GM23338 (cell line): ENCODE data around the gene GSTP1. TPM values are rescaled to one million over a fixed set of nuclear protein-coding genes. Genes with fewer than 3 reads are reported as not detected.

Experiments used
- ATAC-seq: fragments of 200-7000 bp; cut with Tn5 transposase; 3 replicates; pipeline ENCODE4 v1.9.1; 2020
- DNase-seq: peaks from one replicate; pipeline ENCODE4 v3.0.0-alpha.2; 2015; ENCODE audit warnings: low spot score
- H2AFZ ChIP-seq: fragments of 200-600 bp; sonication (generic); 2 replicates; pipeline ENCODE4 v1.8.0; 2016; ENCODE audit warnings: antibody characterized with exemption, mild to moderate bottlenecking, moderate library complexity
- H3F3A ChIP-seq: fragments of 200-600 bp; sonication (generic); replicated peaks from 2 replicates; pipeline ENCODE4 v1.8.0; 2017; ENCODE audit warnings: antibody characterized with exemption, mixed run types, low read depth
- H3K27ac ChIP-seq: fragments of 200-600 bp; sonication (generic); 2 replicates; pipeline ENCODE4 v1.6.1; 2016; ENCODE audit warnings: low read depth
- H3K27me3 ChIP-seq: fragments of 200-600 bp; sonication (generic); 2 replicates; pipeline ENCODE4 v1.8.0; 2016; ENCODE audit warnings: mild to moderate bottlenecking, mixed run types, moderate library complexity; ENCODE audit not compliant: insufficient read depth
- H3K36me3 ChIP-seq: fragments of 200-600 bp; sonication (generic); 2 replicates; pipeline ENCODE4 v1.8.0; 2016; ENCODE audit warnings: mild to moderate bottlenecking; ENCODE audit not compliant: insufficient read depth
- H3K4me1 ChIP-seq: fragments of 200-600 bp; sonication (generic); 2 replicates; pipeline ENCODE4 v1.8.0; 2016; ENCODE audit warnings: mild to moderate bottlenecking, moderate library complexity; ENCODE audit not compliant: insufficient read depth
- H3K4me2 ChIP-seq: fragments of 200-600 bp; sonication (generic); 2 replicates; pipeline ENCODE4 v1.7.1; 2017; ENCODE audit warnings: mixed run types
- H3K4me3 ChIP-seq: fragments of 200-600 bp; sonication (generic); 2 replicates; pipeline ENCODE4 v1.6.1; 2016; ENCODE audit warnings: mixed run types
- H3K79me2 ChIP-seq: fragments of 200-600 bp; sonication (generic); replicated peaks from 2 replicates; pipeline ENCODE4 v1.8.0; 2017; ENCODE audit warnings: mild to moderate bottlenecking; ENCODE audit not compliant: insufficient read depth
- H3K9me2 ChIP-seq: fragments of 200-600 bp; sonication (generic); 2 replicates; pipeline ENCODE4 v1.8.0; 2017; ENCODE audit not compliant: insufficient read depth
- H4K20me1 ChIP-seq: fragments of 200-600 bp; sonication (generic); replicated peaks from 2 replicates; pipeline ENCODE4 v1.8.0; 2017; ENCODE audit warnings: mild to moderate bottlenecking; ENCODE audit not compliant: insufficient read depth
- H3K27ac Mint-ChIP-seq: 2 replicates; pipeline ENCODE4 v1.8.0; 2020; ENCODE audit warnings: inconsistent platforms, mild to moderate bottlenecking, moderate library complexity, mixed read lengths
- H3K27me3 Mint-ChIP-seq: 3 replicates; pipeline ENCODE4 v1.8.0; 2022; ENCODE audit warnings: low read depth, mild to moderate bottlenecking, moderate library complexity, mixed read lengths, inconsistent platforms; ENCODE audit not compliant: insufficient read depth, poor library complexity
- H3K36me3 Mint-ChIP-seq: 3 replicates; pipeline ENCODE4 v1.8.0; 2021; ENCODE audit warnings: low read depth, mild to moderate bottlenecking, inconsistent platforms, moderate library complexity, mixed read lengths
- H3K4me1 Mint-ChIP-seq: 3 replicates; pipeline ENCODE4 v1.8.0; 2020; ENCODE audit warnings: mild to moderate bottlenecking, inconsistent platforms, mixed read lengths
- H3K4me3 Mint-ChIP-seq: 3 replicates; pipeline ENCODE4 v1.8.0; 2021; ENCODE audit warnings: moderate library complexity, mild to moderate bottlenecking, inconsistent platforms, mixed read lengths
- H3K9me3 Mint-ChIP-seq: 3 replicates; pipeline ENCODE4 v1.8.0; 2020; ENCODE audit warnings: moderate library complexity, mild to moderate bottlenecking, inconsistent platforms, mixed read lengths
- CREB1 ChIP-seq: fragments of 250-450 bp; sonication (Bioruptor Pico); IDR thresholded peaks from 2 replicates; pipeline ENCODE4 v1.5.0; 2020; ENCODE audit warnings: low read depth, mild to moderate bottlenecking, moderate library complexity
- ZNF114 ChIP-seq: fragments of 250-450 bp; sonication (Bioruptor Pico); IDR thresholded peaks from 2 replicates; pipeline ENCODE4 v1.5.0; 2020; ENCODE audit warnings: mild to moderate bottlenecking, moderate library complexity
- polyA plus RNA-seq: library from polyadenylated mRNA; unstranded; fragments of >200 nt; fragmentation: Nextera tagmentation; extraction: Ambion mirVana; gene quantifications from 2 replicates; pipeline ENCODE4 v1.2.1, GENCODE V29; 2016
- total RNA-seq: library from RNA; depleted of rRNA; stranded (reverse); fragments of >200 nt; shearing (Covaris generic); gene quantifications from 2 replicates; pipeline ENCODE4 v1.2.3, GENCODE V29; 2014
- TF ChIP-seq, protein P1 (sequence below): fragments of 250-450 bp; sonication (Bioruptor Pico); IDR thresholded peaks from 2 replicates; pipeline ENCODE4 v1.5.0; 2020; ENCODE audit warnings: mild to moderate bottlenecking, moderate library complexity
- TF ChIP-seq, protein P2 (sequence below), 2 experiments: fragments of 200-600 bp in 1 of 2; sonication (generic) in 1 of 2; conservative IDR thresholded peaks; 2 replicates each; pipeline versions ENCODE4 v1.5.1 to v1.6.1; 2016 to 2017; ENCODE audit warnings: antibody characterized with exemption in 2 of 2, low read depth in 2 of 2, mild to moderate bottlenecking in 2 of 2, moderate library complexity in 1 of 2

The GSTP1 gene
- total and polyA plus RNA-seq, 2 experiments from 2014 or later = 1,776 to 1,881 TPM

GRCh38 chr11:67538306-67538705 lies 45.3 kb upstream of the GSTP1 start (continued):
- no peak for TF ChIP-seq ZNF114 (CRISPR knock-in tag)
- TF ChIP-seq, protein P1, sequence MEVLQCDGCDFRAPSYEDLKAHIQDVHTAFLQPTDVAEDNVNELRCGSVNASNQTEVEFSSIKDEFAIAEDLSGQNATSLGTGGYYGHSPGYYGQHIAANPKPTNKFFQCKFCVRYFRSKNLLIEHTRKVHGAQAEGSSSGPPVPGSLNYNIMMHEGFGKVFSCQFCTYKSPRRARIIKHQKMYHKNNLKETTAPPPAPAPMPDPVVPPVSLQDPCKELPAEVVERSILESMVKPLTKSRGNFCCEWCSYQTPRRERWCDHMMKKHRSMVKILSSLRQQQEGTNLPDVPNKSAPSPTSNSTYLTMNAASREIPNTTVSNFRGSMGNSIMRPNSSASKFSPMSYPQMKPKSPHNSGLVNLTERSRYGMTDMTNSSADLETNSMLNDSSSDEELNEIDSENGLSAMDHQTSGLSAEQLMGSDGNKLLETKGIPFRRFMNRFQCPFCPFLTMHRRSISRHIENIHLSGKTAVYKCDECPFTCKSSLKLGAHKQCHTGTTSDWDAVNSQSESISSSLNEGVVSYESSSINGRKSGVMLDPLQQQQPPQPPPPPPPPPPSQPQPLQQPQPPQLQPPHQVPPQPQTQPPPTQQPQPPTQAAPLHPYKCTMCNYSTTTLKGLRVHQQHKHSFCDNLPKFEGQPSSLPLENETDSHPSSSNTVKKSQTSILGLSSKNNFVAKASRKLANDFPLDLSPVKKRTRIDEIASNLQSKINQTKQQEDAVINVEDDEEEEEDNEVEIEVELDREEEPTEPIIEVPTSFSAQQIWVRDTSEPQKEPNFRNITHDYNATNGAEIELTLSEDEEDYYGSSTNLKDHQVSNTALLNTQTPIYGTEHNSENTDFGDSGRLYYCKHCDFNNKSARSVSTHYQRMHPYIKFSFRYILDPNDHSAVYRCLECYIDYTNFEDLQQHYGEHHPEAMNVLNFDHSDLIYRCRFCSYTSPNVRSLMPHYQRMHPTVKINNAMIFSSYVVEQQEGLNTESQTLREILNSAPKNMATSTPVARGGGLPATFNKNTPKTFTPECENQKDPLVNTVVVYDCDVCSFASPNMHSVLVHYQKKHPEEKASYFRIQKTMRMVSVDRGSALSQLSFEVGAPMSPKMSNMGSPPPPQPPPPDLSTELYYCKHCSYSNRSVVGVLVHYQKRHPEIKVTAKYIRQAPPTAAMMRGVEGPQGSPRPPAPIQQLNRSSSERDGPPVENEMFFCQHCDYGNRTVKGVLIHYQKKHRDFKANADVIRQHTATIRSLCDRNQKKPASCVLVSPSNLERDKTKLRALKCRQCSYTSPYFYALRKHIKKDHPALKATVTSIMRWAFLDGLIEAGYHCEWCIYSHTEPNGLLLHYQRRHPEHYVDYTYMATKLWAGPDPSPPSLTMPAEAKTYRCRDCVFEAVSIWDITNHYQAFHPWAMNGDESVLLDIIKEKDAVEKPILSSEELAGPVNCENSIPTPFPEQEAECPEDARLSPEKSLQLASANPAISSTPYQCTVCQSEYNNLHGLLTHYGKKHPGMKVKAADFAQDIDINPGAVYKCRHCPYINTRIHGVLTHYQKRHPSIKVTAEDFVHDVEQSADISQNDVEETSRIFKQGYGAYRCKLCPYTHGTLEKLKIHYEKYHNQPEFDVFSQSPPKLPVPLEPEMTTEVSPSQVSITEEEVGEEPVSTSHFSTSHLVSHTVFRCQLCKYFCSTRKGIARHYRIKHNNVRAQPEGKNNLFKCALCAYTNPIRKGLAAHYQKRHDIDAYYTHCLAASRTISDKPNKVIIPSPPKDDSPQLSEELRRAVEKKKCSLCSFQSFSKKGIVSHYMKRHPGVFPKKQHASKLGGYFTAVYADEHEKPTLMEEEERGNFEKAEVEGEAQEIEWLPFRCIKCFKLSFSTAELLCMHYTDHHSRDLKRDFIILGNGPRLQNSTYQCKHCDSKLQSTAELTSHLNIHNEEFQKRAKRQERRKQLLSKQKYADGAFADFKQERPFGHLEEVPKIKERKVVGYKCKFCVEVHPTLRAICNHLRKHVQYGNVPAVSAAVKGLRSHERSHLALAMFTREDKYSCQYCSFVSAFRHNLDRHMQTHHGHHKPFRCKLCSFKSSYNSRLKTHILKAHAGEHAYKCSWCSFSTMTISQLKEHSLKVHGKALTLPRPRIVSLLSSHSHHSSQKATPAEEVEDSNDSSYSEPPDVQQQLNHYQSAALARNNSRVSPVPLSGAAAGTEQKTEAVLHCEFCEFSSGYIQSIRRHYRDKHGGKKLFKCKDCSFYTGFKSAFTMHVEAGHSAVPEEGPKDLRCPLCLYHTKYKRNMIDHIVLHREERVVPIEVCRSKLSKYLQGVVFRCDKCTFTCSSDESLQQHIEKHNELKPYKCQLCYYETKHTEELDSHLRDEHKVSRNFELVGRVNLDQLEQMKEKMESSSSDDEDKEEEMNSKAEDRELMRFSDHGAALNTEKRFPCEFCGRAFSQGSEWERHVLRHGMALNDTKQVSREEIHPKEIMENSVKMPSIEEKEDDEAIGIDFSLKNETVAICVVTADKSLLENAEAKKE (CRISPR knock-in tag) = no peak

DNA sequence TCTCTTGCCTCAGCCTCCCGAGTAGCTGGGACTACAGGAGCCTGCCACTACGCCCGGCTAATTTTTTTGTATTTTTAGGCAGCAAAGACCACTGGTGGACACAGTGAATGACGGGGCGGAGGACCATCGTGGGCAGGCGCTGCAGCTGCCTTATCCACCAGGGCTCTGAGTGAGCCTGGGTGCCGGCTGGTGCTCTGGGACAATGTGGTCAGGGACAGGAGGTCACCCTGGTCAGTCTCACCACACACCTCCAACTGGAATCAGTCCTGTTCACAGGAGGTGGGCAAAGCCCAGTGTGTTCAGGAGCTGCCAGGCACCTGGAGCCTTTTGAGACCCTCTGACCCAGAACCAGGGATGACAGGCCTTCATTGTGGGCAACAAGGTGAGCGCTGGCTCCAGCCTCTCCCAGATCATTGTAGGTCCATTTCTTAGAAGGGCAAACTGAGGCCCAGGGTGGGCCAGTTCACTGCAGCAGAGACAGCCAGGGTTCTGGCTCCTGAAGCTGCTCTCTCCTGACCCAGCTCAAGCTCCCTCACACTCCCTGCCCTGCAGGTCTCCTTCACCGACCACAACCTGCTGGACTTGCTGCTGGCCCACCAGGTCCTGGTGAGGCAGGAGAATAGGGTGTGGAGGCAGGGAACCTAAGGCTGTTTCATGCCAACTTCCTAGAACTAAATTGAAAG lies 44.6 kb upstream of the GSTP1 start:
- Histone ChIP-seq H3K27me3 (no peaks in the 10 kb centered on the region), H3K4me2 (no peak overlapping the region), H4K20me1 (no peaks in the 10 kb centered on the region), H3K79me2 (no peaks in the 10 kb centered on the region), H3K4me1 (0 out of 2 replicates have a peak, but pooled peaks cover 5% of the 10 kb centered on the region), H3K9me2 (no peaks in the 10 kb centered on the region; the same call in 1 of the 2 replicates), H3K4me3 (no peak overlapping the region), H2AFZ (no peak overlapping the region), H3K36me3 (peaks cover 7% of the 10 kb centered on the region), H3F3A (no peaks in the 10 kb centered on the region), H3K27ac (no peak overlapping the region)
- no peaks in the 10 kb centered on the region for H3K27me3 Mint-ChIP-seq
- peaks cover 5% of the 10 kb centered on the region for H3K4me1 Mint-ChIP-seq
- H3K27ac Mint-ChIP-seq = no peak overlapping the region
- no peak overlapping the region for H3K4me3 Mint-ChIP-seq
- H3K36me3 Mint-ChIP-seq = peaks cover 2% of the 10 kb centered on the region; the same call in 2 of the 3 replicates
- DNase-seq = no peak
- TF ChIP-seq CREB1 (CRISPR knock-in tag) = no peak
- TF ChIP-seq, protein P2, sequence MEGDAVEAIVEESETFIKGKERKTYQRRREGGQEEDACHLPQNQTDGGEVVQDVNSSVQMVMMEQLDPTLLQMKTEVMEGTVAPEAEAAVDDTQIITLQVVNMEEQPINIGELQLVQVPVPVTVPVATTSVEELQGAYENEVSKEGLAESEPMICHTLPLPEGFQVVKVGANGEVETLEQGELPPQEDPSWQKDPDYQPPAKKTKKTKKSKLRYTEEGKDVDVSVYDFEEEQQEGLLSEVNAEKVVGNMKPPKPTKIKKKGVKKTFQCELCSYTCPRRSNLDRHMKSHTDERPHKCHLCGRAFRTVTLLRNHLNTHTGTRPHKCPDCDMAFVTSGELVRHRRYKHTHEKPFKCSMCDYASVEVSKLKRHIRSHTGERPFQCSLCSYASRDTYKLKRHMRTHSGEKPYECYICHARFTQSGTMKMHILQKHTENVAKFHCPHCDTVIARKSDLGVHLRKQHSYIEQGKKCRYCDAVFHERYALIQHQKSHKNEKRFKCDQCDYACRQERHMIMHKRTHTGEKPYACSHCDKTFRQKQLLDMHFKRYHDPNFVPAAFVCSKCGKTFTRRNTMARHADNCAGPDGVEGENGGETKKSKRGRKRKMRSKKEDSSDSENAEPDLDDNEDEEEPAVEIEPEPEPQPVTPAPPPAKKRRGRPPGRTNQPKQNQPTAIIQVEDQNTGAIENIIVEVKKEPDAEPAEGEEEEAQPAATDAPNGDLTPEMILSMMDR (conservative IDR thresholded peaks at IDR 0.05; ENCODE audit: low read depth in 2 of 2) = no peak
- H3K9me3 Mint-ChIP-seq = peaks cover 24% of the 10 kb centered on the region
- ATAC-seq = no peak
